GM08714 (cell line): Measurements from ENCODE around the gene SPDL1.

Experiments
- H3K4me3 ChIP-seq: fragments of 200-500 bp; sonication (Bioruptor generic); 2 replicates; pipeline ENCODE4 v1.5.1; 2014; ENCODE audit warnings: mild to moderate bottlenecking, low read length, inconsistent platforms
- ZNF274 ChIP-seq: IDR thresholded peaks from 2 replicates; pipeline ENCODE4 v1.6.1; 2012; ENCODE audit warnings: mild to moderate bottlenecking, low read depth, low read length

SPDL1 gene

DNA sequence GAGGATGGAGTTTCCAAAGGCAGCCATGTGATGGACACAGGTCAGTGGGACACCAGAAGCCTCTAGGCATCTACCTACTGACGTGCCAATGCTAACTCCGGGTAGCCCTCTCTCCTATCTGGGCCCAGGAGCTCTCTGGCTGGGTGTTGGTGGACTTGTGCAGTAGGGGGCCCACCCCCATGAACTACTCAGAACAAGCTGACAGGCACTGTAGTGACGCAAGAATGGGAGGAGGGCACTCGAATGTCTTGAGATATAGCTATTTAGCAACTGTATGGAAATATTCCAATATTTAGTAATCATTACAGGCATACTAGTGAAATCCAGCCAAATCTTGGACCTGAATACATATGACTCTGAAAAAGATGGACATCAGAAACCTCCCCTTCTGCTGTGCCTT is 47.8 kb downstream of the SPDL1 start:
- no peak for TF ChIP-seq ZNF274
- no peak overlapping the region for H3K4me3 ChIP-seq

DNA sequence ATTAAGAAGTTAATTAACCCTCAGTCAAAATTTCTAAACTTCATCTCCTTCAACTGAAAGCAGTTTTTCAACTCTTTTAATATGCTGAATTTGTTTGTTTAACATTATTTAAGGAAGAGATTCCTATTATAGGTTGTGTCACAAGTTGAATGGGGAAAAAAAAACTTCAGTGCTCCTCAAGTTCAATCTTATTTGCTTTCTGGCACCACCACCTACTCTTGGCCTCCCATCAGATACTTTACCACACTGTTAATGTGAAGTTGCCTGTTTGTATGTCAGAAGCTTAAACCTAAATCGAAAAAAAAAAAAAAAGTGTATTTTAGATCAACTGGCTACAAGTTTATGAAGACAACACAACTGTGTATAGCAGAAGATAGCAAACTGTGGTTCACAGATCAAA is 49.4 kb downstream of the SPDL1 start:
- H3K4me3 ChIP-seq = no peak overlapping the region
- TF ChIP-seq ZNF274 = no peak

DNA sequence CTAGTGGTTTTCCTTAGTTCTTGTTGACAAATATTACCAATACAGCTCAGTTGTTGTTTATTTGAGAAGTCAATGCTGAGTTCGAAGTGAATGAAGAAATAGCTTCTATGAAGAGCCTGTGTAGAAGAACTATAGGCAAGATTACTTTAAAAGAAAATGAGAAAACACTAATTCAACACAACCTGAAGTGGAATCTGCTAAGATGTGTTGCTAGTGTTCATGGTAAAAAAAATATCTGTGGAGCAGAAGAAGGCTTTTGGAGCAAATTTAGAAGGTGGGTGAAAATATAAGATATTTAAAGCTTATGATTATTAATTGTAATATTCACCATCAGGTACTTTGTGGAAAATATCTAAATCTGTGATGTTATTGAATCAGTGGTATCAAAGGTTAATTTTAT is 51.0 kb downstream of the SPDL1 start:
- no peak for TF ChIP-seq ZNF274
- H3K4me3 ChIP-seq = no peak overlapping the region

DNA sequence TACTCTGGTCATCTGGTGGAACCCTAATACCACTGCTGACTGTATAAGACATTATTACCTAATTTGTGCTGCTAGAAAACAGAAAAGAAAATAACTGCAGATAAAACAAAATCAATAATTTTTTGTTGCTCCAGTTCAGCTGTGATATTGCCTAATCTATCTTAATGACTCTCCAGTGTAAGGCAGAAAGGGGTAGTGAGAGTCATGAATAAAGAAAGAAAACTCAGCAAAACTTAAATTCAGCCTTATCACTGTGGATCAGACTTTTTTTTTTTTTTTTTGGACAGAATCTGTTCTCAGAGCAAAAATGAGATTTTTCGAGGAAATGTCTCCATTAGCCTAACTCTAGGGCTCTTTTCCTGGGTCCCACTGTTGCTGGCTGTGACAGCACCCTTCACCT is 52.4 kb downstream of the SPDL1 start:
- no peak for TF ChIP-seq ZNF274
- H3K4me3 ChIP-seq = no peak overlapping the region

DNA sequence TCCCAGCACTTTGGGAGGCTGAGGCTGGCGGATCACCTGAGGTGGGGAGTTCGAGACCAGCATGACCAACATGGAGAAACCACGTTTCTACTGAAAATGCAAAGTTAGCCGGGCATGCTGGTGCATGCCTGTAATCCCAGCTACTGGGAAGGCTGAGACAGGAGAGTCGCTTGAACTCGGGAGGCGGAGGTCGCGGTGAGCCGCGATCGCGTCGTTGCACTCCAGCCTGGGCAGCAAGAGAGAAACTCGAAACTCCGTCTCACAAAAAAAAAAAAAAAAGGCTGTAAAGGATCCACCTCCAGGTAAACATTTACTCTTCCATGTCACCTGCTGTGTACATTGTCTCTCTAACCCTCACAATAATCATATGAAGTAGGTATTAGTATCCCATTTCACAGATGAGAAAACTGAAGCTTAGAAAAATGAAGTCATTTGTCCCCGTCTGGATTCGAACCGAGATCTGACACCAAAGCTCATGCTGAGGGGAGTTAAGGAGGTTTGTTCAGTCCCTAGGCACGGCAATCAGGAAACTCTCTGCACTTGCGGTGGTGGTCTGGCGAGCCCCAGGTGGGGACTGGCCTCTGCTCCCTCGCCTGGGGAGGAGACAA is 53.0 kb downstream of the SPDL1 start:
- H3K4me3 ChIP-seq = peak overlapping the region; percentile 72; the same call in 1 of the 2 replicates
- no peak for TF ChIP-seq ZNF274

DNA sequence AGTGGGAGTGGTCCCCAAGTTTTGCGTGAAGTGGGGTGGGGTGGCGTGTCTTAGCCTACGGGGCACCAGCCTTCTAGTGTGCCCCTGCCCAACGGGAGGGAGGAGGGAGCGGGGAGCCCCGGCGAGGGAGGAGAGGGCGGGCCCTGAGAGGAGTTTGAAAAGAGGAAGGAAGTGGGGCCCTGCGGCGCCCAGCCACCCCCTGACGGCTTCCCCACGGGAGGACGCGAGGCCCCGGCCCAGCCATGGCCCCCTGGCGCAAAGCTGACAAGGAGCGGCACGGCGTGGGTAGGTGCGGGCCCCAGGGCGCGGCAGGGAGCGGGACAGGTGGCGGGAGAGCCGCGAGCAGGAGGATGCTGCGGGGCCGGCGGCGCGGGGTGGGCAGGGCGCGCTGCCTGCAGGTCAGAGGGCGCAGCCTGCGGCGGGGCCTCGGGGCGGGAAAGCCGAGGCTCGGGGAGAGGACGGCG is 53.5 kb downstream of the SPDL1 start, which contains the start of gene DOCK2:
DOCK2 (plus strand) TSS at position 191 of the 464 bp plus-strand sequence; CDS start at position 243, 52 bp downstream.
- H3K4me3 ChIP-seq = peak within 1 kb of the TSS; percentile 72
- TF ChIP-seq ZNF274 = no peak

DNA sequence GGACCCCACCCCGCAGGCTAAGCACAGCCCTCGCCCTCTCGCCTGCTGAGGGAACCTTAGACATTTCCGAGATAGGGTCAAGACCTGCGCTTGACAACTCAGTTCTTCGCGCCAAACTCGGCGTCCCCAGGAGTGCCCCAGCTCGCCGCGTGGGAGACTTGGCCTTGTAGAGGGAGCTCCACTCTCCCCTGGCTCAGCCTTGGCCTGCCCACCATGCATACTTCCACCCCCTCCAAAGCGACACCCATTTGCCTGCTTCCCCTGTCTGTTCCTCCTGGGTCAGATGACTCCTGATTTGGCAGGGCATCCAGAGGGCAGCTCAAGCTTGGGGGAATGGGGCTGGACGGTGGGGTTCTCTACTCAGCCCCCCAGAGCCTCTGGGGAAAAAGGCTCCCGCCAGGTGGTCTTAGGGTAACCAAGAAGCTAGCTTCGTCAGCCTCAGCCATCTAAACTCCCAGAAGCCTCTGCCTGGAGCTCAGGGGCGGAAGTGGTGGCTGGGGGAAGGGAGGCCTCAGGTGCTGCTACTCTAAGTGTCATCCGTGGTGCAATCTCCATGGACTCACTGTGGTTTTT is 54.1 kb downstream of the SPDL1 start:
- TF ChIP-seq ZNF274 = no peak
- H3K4me3 ChIP-seq = peak overlapping the region; percentile 72; the same call in 1 of the 2 replicates

DNA sequence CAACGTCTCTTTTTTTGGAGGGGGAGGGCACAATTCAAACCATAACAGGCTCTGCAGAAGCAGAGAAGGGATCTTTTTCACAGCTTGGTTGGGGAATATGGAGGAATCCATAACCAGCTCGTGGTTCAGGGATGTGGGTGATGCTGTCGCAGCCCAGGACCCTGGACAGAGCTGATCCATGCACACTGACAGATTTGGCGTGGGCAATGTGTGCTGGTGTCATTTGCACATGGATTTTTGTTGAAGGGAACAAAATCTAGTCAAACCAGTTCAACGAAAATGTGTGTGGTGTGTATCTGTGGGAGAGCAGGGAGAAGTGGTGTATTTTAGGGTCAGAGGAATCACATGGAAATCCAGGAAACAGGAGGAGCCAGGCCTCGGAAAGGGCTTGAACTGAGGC is 57.7 kb downstream of the SPDL1 start:
- H3K4me3 ChIP-seq = no peak overlapping the region
- no peak for TF ChIP-seq ZNF274

DNA sequence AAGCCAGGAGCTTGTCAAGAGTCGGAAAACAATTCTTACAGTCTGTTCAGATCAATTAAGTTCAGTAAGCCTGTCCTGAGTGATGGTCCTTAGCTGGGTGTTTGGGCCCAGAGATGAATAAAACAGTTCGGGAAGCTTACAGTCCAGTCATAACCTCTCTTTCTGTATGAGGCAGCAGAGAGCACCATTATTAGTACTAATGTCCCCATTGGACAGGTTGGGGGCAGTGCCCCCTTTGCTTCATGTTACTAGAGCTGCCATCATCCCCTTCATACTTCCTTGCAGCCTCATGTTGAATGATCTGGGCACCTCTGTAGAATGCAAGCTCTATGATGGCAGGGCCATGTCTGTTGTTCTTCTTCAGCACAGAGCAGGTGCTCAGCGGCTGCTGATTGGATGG is 63.3 kb downstream of the SPDL1 start:
- H3K4me3 ChIP-seq = no peak overlapping the region
- TF ChIP-seq ZNF274 = no peak

DNA sequence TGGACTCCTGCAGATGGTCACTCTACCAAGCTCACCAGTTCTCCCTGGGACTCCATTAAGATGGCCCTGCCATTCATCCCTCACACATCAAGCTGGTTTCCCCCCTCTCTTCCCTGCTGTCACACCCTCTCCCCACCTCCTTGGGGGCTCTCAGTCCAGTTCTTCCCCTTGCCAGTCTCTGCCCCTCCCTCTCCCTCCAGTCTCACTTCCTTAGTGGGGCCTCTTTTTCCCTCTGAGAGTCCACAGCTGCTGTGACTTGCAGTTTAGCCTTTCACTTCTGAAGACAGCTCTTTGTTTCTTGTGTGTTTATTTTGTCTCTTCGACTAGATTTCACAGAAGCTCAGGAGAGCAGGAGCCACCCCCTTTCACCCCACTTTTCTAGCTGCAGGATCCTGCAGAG is 64.0 kb downstream of the SPDL1 start:
- TF ChIP-seq ZNF274 = no peak
- peak overlapping the region; percentile 13; the same call in 1 of the 2 replicates for H3K4me3 ChIP-seq

DNA sequence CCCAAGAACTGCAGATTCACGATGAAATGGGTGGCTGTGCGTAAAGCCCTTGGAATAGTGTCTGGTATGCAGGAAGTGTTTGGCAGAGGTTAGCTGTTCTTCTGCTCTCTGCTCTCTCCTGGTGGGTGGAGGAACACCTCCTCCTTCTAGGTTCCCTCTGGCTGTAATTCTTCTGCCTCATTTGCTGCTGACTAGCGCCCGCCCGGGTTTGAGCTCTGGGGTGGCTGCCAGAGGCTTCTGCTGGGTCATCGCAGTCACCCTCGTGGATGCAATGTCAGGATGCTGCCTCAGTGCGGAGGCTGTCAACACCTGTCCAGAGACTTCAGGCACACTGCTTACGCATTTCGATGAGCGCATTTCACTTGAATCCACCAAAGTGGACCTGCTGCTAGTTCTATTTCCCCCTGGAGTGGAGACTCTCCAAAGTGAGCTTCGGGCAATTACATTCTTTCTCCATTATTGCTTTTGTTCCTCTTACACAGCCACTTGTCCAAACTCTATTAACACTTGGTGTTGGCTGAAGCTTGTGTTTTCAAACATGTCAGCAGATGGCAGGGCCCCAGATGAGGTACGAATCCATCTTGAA is 65.2 kb downstream of the SPDL1 start:
- TF ChIP-seq ZNF274 = no peak

DNA sequence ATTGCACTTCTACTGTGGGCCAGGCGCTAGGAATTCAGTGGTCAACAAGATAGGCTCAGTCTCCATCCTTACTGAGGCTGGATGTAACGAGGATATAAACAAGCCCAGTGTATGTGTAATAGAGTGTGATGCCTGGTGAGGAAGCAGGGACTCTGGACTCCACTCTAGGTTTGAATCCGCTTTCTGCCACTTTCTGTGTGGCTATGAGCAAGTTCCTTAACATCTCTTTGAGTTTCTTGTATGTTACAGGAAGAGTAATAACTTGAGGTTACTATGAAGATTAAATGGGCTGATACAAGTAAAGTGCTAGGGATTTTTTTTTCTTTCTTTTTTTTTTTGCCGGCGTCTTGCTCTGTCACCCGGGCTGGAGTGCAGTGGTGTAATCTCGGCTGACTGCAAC is 65.9 kb downstream of the SPDL1 start:
- no peak overlapping the region for H3K4me3 ChIP-seq
- no peak for TF ChIP-seq ZNF274

More for the DNA sequence above, 65.2 kb downstream of the SPDL1 start:
- no peak overlapping the region for H3K4me3 ChIP-seq

DNA sequence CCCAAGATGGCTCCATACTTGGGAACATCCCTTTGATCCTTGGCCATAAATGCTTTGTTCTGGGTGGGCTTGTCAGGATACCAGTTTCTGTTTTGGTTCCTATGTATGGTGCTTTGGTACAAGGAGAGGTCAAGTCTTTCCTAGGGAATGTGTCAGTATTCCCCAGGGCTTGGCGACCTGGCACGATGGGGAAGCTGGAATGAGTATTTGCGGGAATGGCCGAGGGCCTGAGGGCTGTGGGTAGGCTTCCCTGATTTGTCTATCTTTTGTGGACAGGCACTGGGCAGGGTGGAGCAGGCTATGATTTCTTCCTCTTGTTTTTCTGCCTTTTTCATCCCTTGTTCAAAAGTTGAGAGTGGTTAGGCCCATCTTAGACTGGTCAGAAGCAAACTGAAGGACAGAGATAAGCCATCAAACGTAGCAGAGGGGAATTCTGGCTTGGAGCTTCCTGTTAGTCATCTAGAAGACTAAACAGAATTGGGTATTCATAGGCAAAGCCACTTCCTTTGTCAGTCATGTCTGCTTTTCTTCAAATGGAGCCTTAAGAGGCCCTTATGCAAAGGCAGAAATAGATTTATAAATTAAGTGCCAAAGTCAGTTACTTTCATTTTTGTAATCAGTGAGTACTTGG is 67.2 kb downstream of the SPDL1 start:
- no peak for TF ChIP-seq ZNF274
- H3K4me3 ChIP-seq = peak overlapping the region; percentile 22; the same call in 1 of the 2 replicates

DNA sequence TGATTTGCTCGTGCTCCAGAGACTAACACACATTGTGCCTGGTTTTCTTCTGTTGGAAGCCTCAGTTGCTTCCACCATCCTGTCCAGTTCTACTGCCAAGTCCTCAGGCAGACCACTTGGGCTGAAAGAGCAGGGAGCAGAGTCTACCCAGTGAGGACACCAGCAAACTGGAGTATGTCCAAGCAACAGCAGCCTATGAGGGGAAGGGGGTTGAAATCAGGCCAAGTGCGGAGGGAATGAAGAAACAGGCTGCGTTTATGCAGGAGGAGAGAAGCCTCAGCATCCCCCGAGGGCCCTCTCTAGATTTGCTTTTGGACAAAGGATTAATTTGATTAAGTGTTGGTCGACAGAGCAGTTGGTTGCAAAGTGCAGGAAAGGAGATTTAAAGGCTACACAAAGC is 68.0 kb downstream of the SPDL1 start:
- no peak overlapping the region; the same call in 1 of the 2 replicates for H3K4me3 ChIP-seq
- no peak for TF ChIP-seq ZNF274

DNA sequence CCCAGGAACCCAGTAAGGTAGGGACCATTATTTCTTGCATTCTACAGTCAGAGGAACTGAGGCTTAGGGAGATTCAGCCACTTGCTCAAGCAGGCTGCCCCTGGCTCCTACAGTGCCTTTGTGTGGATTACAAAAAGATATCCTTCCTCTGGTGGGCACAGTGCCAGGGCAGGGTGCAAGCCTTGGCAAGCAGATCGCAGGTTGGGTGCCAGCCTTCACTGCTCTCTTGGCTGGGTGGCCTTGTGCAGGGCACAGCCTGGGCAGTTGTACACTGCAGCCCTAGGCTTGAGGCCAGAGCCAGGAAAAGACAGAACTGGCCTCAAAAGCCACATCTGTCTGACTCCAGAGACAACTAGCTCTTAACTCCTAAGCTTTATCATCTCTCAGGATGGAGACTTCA is 68.5 kb downstream of the SPDL1 start:
- H3K4me3 ChIP-seq = no peak overlapping the region
- no peak for TF ChIP-seq ZNF274
